ENCODE data around the gene MATK.
A peak's percentile ranks its signal among the peaks of the same experiment; 100 is the strongest.

MATK gene, protein sequence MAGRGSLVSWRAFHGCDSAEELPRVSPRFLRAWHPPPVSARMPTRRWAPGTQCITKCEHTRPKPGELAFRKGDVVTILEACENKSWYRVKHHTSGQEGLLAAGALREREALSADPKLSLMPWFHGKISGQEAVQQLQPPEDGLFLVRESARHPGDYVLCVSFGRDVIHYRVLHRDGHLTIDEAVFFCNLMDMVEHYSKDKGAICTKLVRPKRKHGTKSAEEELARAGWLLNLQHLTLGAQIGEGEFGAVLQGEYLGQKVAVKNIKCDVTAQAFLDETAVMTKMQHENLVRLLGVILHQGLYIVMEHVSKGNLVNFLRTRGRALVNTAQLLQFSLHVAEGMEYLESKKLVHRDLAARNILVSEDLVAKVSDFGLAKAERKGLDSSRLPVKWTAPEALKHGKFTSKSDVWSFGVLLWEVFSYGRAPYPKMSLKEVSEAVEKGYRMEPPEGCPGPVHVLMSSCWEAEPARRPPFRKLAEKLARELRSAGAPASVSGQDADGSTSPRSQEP

DNA sequence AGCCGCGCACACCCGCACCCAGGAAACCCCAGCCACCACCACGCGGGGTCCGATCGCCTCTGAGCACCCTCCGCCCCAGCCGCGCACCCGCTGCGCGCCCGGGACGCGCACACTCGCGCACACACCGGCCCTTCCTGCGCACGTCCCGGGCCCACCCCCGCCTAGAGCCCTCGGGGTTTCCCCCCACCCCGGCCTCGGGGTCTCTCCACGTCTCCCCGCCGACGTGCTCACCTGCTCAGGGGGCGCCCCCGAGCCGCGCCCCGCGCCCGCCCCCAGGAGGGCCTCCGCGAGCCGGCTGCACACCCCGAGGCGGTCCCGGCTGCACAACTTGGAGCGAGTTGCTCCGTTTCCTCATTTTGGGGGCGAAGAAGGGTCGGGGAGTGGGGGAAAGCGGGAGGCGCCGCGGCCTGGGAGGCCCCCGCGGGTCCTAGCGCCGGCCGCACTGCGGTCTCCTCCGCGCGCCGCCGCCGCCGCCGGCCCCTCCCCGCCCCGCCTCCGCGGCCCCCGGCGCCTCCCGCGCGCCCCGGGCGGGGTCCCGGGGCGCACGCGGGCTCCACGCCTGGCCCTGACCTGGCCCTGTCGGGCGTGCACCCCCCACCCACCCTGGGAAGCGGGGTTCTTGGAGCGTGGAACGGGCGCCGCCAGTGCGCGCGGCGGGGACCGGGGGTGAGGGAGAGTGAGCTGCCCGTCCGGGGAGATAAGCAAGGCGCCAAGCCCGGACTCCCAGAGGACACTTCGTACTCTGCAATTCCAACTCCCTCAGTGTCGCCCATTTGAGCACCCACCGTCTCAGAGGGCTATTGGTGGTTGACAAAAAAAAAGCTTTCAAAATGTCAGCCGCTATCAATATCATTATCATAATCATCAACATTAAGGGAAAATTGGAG is at the start of gene MATK:
Gene MATK (minus strand): TSS at position 444 of the 887 bp plus-strand sequence. CDS start 1,246 bp downstream, outside the sequence.
- H3K27me3 ChIP-seq (ENCODE audit: insufficient read depth, low read depth, severe bottlenecking), result no peaks in the 10 kb centered on the region
- H3K9me3 ChIP-seq (ENCODE audit: severe bottlenecking), result peaks cover 12% of the 10 kb centered on the region
- peak within 1 kb of the TSS; percentile 88 for H3K27ac ChIP-seq
- H3K36me3 ChIP-seq, result peaks cover 31% of the 10 kb centered on the region
- peak within 1 kb of the TSS; percentile 79 for H3K4me3 ChIP-seq (ENCODE audit: low read depth, low read length)
- DNase-seq, result no peak
- TF ChIP-seq, protein P1, sequence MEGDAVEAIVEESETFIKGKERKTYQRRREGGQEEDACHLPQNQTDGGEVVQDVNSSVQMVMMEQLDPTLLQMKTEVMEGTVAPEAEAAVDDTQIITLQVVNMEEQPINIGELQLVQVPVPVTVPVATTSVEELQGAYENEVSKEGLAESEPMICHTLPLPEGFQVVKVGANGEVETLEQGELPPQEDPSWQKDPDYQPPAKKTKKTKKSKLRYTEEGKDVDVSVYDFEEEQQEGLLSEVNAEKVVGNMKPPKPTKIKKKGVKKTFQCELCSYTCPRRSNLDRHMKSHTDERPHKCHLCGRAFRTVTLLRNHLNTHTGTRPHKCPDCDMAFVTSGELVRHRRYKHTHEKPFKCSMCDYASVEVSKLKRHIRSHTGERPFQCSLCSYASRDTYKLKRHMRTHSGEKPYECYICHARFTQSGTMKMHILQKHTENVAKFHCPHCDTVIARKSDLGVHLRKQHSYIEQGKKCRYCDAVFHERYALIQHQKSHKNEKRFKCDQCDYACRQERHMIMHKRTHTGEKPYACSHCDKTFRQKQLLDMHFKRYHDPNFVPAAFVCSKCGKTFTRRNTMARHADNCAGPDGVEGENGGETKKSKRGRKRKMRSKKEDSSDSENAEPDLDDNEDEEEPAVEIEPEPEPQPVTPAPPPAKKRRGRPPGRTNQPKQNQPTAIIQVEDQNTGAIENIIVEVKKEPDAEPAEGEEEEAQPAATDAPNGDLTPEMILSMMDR (IDR thresholded peaks at IDR 0.05; ENCODE audit: low read depth, low read length), result no peak

- DNase-seq, result no peak
- TF ChIP-seq, protein P1 (IDR thresholded peaks at IDR 0.05; ENCODE audit: low read depth, low read length), result no peak
These were observed 48.9 kb upstream of the MATK start for GRCh38 chr19:3835055-3835435.

DNA sequence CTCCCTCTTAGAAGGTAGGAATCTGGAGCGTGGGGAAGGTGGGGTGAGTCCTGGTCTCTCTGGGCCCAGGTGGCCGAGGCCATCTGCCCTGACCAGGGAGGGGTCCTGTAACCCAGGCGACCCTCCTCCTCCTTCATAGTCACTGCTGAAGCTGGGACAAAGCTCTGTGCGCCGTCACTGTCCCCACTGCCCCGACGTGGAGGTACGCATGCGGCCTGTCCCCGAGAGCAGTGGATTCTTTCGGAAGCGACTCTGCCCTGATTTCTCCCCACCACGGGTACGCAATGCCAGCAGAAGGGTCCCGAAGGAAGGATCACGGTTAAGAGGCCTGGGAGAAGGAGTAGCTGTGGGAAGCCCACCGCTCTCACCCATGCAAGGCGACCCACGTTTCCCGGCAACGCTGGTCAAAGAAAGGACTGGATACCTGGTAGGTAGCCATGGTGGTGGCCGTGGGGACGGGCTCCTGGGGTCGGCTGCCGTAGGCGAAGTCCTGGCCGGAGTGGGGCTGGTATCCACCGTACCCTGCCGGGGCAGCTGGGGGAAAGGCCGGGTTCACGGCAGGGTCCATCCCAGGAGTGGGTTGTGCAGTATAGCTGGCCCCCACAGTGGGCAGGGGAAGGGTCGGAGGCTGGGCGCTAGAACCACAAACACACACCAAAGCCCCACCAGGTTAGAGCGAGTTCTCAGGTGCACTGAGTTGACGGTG is 48.3 kb upstream of the MATK start:
- Histone ChIP-seq H3K36me3 (no peaks in the 10 kb centered on the region), H3K27me3 (ENCODE audit: insufficient read depth, low read depth, severe bottlenecking) (no peaks in the 10 kb centered on the region), H3K4me3 (ENCODE audit: low read depth, low read length) (no peak overlapping the region), H3K9me3 (ENCODE audit: severe bottlenecking) (no peaks in the 10 kb centered on the region), H3K27ac (no peak overlapping the region)
- DNase-seq, result no peak
- TF ChIP-seq, protein P1 (IDR thresholded peaks at IDR 0.05; ENCODE audit: low read depth, low read length), result no peak

More at GRCh38 chr19:3835055-3835435, 48.9 kb upstream of the MATK start:
- H3K4me3 ChIP-seq (ENCODE audit: low read depth, low read length), result no peak overlapping the region
- H3K27ac ChIP-seq, result no peak overlapping the region
- H3K9me3 ChIP-seq (ENCODE audit: severe bottlenecking), result no peaks in the 10 kb centered on the region
- no peaks in the 10 kb centered on the region for H3K27me3 ChIP-seq (ENCODE audit: insufficient read depth, low read depth, severe bottlenecking)
- no peaks in the 10 kb centered on the region for H3K36me3 ChIP-seq

DNA sequence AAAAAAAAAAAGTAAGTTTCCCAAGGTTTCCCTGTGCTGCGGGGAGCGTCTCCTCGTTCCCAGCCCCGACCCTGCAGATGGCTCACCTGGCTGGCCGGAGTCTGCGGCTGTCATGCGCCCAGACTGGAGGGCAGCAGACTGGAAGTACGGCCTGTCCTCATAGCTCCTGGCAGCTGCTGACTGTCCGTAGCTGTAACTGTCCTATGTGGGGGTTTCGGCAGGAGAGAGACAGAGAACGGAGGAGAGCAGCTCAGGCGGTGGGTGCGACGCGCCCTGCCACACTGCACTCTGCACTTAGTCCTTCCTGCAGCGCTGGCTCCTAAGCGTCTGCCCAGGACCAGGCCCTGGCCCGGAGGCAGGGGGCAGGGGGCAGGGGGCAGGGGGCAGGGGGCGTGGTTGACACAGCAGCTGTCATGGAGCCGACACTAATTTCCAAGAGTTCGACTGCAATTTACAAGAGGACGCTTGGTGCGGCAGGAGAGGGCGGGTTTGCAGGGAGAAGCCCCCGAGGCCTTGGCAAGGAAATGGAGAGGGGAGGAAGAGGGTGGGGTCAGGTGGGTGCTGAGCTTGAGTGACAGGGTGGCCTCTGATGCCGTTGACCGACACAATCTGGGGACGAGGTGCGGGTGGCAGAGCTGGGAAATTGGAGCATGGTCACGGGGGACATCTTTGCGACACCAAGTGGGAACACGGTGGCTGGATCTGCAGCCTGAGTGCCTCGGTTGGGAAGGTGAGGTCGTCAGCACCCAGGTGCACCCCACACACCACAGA is 47.6 kb upstream of the MATK start:
- no peaks in the 10 kb centered on the region for H3K9me3 ChIP-seq (ENCODE audit: severe bottlenecking)

More for the DNA sequence above, 47.6 kb upstream of the MATK start:
- Histone ChIP-seq H3K36me3 (no peaks in the 10 kb centered on the region), H3K4me3 (ENCODE audit: low read depth, low read length) (no peak overlapping the region), H3K27me3 (ENCODE audit: insufficient read depth, low read depth, severe bottlenecking) (no peaks in the 10 kb centered on the region), H3K27ac (no peak overlapping the region)
- no peak for DNase-seq
- TF ChIP-seq, protein P1 (IDR thresholded peaks at IDR 0.05; ENCODE audit: low read depth, low read length), result no peak

All from WERI-Rb-1 (cell line).